Right lung (tissue), 5 donors: Measurements from ENCODE around the gene TRDN. TPM values are rescaled to one million over a fixed set of nuclear protein-coding genes. Genes with fewer than 3 reads are reported as not detected.
A peak's percentile ranks its signal among the peaks of the same experiment; 100 is the strongest.
"Not testable (repeated sequence)": the region's sequence is repeated elsewhere in the genome, so short reads cannot be mapped to it uniquely, and the experiment has no call there.

Source experiments
- DNase-seq, 2 donors: peaks; one replicate each; pipeline ENCODE4 v3.0.0-alpha.2; 2013
- polyA plus RNA-seq, 5 donors: library from polyadenylated mRNA; unstranded; fragments of 120-200 nt; gene quantifications; one replicate each; pipeline versions ENCODE4 v1.2.1 to v1.2.3, GENCODE V29; 2013; ENCODE audit warnings: inconsistent platforms in 1 of 5, low replicate concordance in 1 of 5; ENCODE audit not compliant: insufficient read length in 5 of 5, insufficient read depth in 1 of 5

Gene TRDN
- polyA plus RNA-seq, 5 donors = 0.05 to 5.0 (median 0.33) TPM; not detected in 2

GRCh38 chr6:123404975-123405374 lies 231.8 kb downstream of the TRDN start:
- DNase-seq = no peak

GRCh38 chr6:123402052-123402451 lies 234.7 kb downstream of the TRDN start:
- DNase-seq = peak; percentile 68 to 70

GRCh38 chr6:123398072-123398471 lies 238.7 kb downstream of the TRDN start:
- no peak for DNase-seq

- peak; percentile 32 to 36 for DNase-seq
Observed at GRCh38 chr6:123393331-123393730, 243.4 kb downstream of the TRDN start.

GRCh38 chr6:123383718-123384117 lies 253.0 kb downstream of the TRDN start:
- DNase-seq = no peak

DNA sequence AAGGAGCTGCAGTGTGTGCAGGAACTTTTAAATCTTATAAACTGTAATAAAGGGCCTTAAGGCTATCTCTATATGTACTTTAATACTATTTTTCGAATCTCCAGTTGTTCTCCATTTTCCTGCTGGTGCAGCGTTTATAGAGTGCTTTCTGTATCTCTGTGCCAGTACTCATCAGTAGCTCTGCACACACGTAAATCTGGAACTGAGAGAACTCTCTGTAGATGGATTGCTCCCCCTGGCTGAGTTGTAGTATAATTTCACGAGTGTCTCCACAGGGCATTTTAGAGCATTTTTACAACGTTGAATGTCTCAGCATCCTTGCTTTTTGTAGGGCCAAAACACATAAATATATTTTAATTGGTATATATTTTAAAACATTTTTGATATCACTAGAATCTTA lies 256.5 kb downstream of the TRDN start:
- DNase-seq = peak in 1 of 2 donors; percentile 29

DNA sequence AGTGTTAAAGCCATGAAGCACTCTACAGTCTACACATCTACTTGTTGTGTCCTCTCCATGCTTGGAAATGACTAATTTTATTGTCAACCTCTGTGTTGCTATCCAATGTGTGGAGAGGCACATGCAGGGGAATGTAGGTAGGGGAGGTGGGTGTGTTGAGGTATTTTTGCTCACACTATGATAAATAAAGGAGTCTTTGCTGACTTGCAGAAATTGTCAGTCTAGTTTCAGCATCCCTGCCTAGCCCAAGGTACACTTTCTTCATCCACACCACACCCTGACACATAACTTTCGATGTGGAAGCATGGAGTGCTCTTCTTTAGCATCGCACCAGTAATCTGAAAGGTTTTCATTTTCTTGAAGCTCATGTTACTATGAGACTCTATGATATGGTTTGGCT lies 264.0 kb downstream of the TRDN start:
- no peak for DNase-seq

DNA sequence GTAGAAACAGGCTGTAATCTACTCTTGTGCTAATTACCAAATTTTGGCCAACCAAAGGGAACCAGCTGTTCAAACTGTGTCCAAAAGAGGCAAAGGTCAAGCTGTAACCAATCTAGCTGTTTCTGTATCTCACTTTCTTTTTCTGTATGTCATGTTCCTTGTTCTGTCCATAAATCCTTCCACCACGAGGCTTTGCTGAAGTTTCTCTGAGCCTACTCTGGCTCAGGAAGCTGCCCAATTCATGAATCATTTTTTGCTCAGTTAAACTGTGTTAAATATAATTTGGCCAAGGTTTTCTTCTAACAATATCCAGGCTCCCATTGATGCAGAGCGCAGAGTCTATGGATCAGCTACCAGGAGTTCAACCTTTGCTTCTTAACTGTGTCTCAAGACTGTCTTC lies 272.8 kb downstream of the TRDN start:
- DNase-seq = no peak

DNA sequence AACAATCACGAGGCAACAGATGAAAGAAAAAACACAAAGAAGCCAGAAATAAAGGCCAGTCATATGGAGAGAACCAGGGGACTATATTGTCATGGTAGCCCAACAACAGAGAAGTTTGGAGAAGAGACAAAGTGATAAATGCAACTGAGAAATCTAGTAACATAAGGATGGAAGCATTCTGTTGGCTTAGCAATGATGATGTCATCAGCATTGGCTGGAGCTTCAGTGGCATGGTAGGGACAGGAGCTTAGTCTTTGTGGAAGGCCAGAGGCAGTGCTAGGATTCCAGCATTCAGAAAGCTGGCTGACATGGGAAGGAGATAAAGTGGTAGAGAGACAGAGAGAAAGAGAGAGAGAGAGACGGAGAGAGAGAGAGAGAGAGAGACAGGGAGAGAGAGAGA lies 276.4 kb downstream of the TRDN start:
- DNase-seq = no peak

GRCh38 chr6:123352705-123353104 lies 284.0 kb downstream of the TRDN start:
- DNase-seq = no peak

GRCh38 chr6:123352279-123352678 lies 284.5 kb downstream of the TRDN start:
- no peak for DNase-seq

DNA sequence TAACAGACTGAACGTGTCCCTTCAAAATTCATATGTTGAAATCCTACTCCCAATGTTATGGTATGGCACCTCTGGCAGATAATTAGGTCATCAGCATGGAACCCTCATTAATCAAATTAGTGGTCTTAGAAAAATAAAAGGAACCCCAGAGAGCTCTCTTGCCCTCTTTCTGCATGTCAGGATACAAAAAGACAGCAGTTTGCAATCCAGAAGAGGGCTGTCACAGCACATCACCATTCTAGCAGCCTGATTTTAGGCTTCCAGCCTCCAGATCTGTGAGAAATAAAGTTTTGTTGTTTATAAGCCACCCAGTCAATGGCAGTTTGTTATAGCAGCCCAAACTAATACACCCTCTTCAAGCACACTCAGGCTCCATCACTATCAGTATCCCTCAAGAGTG lies 292.9 kb downstream of the TRDN start:
- no peak for DNase-seq

DNA sequence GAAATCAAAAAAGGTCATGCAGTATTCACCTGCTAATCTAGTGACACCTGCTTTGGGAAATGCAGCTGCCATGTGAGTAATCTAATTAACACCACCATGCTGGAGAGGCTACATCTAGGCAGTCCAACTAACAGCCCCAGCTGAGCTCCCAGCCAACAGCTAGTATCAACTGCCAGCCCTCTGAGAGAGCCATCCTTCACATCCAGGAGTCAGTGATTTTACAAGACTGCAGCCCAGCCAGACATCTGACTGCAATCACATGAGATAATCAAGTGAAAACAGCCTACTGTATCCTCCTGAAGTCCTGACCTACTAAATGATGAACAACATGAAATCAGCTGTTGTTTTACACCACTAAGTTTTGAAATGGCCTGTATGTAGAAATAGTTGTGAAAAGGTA lies 298.4 kb downstream of the TRDN start:
- no peak for DNase-seq

GRCh38 chr6:123333000-123333756 lies 303.6 kb downstream of the TRDN start:
- no peak for DNase-seq

DNA sequence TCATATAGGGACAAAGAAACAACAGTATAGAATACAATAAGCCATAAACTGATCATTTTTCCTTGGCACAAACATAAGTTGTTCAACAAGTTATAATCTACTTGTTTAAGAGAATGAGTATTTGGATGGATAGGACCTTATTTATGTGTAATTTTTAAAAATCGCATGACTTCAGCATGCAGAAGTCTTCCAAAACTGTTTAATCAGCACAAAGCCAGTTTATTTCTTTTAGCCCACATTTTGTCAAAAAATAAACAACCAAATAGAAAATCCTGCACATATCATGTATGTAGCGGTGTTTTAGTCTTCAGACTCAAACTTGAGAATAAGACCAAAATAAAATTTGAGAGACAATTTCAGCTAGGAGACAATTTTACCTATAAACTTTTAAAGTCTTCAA lies 304.7 kb downstream of the TRDN start:
- no peak for DNase-seq

- no peak for DNase-seq
Observed at GRCh38 chr6:123329337-123329736, 307.4 kb downstream of the TRDN start.

DNA sequence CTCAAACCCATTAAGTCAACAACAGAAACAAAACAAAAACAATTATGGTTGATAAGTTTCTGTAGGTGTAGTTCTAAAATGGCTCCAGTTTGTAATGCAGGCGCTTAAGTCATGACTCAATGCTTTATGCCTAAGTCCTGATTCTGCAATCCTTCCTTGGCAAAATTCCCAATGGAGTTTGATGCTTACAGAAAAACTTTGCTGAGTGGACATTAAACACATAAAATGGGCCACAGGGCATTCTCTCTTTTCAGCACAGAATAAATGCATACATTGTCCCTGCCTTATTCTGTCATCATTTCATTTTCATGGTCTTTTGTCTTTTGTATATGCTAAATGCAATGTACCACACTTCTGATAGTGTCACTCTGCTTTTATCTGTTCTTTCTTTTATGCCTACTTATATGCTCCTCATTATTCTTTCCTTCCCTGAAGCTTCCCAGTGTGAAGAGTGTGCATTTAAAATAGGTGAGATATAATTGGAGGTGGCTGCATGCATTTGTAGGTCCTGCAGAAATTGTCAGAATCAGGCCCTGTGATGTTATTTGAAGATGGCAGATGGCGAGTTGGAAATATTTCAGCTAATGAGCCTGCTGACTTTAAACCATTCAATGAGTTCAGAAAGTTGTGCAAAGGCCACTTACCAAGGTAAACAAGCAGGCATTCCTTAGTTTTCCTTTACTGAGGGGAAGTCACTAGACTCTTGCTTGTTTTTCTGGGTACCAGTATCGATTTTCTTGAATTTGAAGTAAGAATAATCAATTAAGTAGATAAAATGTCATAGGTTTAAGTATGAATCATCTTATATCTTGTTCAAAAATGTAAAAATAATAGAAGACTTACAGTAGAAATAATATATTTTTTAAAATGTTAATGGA lies 313.1 kb downstream of the TRDN start:
- DNase-seq = peak; percentile 20 to 34

DNA sequence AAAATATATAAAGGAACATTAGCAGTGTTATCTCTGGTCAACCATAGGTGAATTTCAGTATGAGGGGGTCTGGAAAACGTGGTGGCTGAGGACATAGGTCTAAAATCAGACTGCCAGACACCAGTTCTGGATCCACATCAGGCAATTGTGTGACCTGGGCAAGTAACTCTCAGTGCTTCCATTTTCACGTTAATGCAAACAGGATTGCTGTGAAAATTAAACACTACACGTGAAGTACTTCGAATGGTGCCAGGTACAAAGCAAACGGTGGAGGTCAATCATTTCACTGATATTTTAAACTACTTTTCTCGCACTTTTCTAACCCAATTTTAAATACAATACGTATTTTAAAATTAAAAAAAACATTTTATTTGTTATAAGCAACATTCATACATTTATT lies 315.7 kb downstream of the TRDN start:
- peak in 1 of 2 donors; percentile 3 for DNase-seq

DNA sequence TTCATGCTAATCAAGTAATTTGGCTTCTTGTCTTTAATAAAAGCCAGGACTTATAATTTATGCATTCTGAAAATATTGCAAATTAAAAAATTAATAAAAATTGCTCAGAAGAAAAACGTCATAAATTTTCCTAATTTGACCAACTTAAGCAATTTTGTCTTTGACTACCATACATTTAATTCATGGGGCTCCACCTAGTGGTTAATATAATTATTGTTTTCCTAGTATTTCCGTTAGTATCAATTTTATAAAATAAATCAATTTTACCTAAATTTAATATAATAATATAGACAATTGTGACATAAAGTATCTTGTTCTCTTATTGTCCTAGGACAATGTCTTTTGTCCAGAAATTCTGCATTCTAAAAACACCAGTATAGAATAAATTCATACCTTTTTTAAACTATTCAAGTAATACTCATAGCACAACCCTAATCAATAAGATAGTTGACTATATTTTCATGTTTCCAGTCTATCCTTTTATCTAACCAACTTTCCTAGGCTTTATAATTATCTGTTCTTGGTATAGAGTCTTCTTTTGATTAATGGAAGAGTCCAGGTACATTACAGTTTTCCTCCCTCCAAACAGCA lies 319.9 kb downstream of the TRDN start:
- DNase-seq = no peak

GRCh38 chr6:123314459-123314858 lies 322.3 kb downstream of the TRDN start:
- DNase-seq = not testable (repeated sequence)

DNA sequence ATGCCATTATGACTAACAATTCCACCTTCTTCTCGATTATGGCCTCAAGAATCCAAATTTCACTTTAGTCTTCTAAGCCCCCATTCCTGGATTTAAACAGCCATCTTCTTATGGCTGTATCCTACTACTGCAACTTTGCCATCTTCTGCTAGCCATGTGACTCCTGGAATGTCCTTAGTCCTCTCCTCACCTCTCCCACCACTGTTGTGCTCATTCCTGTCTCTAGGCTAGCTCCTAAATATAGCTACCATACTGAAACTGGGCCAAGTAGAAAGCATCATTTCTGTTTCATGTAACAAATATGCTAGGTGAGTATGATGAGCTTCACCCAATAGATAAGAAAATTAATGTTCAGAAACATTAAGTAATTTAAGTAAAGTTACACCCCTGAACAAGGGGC lies 327.6 kb downstream of the TRDN start:
- DNase-seq = no peak

DNA sequence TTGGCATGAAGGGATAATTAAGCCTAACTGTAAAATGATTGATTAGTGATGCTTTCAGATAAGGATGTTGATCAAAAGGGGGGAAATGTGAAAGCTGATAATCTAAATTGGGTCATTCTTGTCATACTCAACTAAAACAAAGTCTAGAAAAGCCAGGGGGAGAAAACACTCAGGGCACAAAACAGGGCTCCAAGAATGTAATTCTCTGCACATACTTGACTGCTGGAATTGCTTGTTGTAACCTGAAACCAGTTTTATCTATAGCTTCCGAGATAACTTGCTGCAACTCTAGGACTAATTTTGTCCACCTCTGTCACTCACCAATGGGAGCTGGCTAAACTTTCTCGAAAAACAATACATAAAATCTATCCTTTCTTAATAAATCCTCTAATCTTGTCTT lies 330.4 kb downstream of the TRDN start:
- DNase-seq = no peak

GRCh38 chr6:123295672-123296071 lies 341.1 kb downstream of the TRDN start:
- no peak for DNase-seq
